HG03460 (cell line): ENCODE measurements around the gene ITPK1.
"Not testable (repeated sequence)": the region's sequence is repeated elsewhere in the genome, so short reads cannot be mapped to it uniquely, and the experiment has no call there.

Experiments used
- ATAC-seq: cut with Tn5 transposase; IDR thresholded peaks from one replicate; pipeline ENCODE4 v1.9.1; 2021; ENCODE audit not compliant: unreplicated experiment

ITPK1 gene

DNA sequence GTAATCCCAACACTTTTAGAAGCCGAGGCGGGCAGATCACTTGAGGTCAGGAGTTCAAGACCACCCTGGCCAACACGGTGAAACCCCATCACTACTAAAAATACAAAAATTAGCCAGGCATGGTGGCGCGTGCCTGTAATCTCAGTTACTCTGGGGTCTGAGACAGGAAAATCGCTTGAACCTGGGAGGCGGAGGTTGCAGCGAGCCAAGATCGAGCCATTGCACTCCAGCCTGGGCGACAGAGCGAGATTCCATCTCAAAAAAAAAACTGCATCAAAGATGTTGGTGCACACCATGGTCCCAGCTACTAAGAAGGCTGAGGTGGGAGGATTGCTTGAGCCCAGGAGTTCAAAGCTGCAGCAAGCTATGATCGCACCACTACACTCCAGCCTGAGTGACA, 53.7 kb downstream of the ITPK1 start:
- ATAC-seq = not testable (repeated sequence)

DNA sequence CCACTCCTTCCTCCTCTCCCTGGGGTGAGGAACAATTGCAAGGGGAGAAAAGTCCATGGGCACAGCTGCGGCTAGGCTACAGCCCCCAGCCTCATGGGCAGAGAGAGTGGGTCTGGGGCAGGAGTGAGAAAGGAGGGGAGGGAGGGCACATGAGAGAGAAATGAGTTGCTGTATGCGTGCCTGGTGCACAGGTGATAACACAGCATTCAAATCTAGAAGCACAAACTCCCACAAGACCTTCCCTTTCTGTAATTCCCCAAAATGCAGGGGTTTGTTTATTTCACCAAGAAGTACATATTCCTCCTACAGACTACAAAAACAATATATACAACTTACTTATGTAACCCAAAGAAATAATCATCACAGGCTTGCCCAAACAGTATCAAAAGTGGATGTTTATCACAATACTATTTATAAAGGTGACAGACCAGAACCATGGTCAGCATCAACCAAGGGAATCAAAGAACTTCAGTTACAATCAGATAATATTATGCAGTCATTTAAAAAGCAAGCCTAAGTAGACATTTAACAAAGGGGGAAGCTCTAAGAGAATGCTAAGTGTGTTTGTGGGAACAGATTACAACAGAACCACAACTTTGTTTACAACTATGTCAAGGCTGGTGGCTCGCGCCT, 54.2 kb downstream of the ITPK1 start:
- ATAC-seq = no peak

DNA sequence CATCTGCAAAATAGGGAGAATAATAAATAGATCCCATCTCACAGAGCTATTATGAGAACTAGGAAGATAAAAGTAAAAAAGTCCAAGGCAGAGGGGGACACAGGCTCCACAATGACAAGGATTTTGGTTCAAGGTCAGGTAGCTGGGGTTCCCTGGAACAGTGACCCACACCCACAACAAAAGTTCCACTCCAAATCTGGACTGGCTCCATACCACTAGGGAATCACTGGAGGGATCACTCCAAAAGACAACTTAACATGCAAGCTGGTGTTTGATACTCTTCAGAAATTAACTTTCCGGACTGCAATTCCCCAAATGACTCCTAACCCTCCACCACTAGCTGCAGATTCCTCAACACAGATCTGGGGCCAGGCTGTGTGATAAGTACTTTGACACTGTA, 54.9 kb downstream of the ITPK1 start:
- no peak for ATAC-seq

DNA sequence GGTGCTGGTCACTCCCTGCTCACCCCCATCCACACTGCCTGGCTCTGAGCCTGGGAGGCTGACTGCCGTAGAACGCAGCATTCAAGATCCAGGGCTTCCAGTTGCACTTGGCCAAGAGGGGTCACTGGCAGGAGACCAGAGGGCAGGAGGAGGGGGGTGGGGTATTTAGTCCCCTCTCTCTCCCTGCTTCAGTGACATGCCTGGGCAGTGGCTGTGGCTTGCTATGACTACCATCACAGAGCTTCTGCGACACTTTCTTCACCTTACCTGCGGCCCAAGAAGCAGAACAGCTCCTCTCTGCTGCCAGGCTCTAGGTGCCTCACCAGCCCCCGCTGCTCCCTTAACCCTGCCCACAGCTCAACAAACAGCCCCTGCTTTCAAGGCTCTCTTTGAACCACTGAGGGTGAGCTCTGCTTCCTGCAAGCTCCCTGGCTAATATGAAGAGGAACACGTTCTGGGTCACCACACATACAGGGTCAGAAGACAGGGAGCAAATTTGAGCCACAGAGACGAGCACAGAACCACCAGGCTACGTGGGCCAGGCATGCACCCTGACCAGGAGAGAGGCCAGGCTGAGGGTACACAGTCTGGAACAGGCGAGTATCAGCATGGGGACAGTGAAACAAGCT, 55.7 kb downstream of the ITPK1 start:
- ATAC-seq = no peak

DNA sequence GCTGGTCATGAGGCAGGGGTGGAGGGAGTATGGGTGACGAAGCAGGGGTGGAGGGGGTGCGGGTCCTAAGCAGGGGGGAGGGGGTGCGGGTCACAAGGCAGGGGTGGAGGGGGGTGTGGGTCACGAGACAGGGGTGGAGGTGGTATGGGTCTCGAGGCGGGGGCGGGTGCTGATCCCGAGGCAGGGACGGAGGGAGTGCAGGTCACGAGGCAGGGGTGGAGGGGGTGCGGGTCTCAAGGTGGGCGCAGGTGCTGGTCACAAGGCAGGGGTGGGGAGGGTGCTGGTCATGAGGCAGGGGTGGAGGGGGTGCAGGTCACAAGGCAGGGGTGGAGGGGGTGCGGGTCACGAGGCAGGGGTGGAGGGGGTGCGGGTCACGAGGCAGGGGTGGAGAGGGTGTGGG, 56.5 kb downstream of the ITPK1 start:
- ATAC-seq = no peak

DNA sequence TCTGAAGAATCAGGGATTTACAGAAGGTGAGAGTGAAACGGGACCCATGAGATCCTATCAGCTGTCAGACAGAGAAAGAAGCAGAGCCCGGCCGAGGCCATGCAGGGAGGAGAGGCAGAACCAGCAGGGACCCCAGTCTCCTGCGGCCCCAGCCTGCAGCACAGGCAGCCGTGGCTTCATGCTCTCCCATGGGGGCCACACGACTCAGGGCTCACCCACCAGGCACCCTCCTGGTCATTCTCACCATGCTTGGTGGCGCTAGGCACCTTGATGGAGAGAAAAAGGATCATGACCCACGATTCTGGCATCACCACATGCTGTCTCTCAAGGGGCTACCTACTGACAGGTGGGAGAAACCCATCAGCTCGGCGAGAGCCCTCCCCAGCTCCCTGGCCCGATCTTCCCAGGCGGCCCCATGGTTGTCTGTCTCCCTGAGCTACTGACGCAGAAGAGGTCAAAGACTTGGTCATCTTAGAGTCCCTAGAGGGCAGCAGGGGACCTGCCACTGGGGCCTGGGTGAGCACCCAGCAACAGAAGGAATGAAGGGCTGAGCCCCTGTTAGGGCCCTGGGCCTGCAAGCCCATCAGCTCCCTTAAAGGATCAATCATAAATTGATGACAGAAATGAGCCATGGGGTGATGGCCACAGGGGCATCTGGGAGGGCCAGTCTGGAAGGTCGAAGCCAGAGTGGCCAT, 58.0 kb downstream of the ITPK1 start:
- no peak for ATAC-seq

DNA sequence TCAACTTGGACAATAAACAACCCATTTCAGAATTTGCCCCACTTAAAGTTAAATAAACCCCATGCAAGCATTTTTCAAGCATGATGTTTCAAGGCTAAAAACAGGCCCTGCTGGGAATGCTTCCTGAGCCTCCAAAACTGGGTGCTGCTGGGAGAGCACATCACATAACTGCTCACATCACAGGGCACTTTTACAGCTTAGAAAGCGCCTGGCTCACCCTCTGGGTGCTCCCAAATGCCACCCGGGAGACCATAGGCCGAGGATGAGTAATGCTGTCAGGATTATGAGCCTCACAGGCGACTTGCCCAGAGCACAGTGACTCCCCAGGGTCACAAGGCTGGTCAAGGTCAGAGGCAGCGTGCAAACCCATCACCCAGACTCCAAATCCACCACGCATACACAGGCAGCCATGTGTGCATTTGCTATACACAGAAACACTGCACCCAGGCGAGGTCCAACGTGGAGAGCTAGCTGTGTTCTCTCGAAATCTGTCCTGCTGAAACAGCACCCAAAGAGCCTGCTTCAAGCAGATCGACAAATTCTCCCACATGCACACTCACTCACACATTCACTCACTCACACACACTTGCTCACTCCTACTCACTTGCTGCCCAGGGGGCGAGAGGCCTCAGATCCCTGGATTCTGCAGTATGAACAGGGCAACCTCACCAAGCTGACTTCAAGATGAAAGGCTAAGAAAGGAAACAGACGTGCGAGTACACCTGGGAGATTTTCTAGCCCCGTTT, 58.7 kb downstream of the ITPK1 start:
- no peak for ATAC-seq

DNA sequence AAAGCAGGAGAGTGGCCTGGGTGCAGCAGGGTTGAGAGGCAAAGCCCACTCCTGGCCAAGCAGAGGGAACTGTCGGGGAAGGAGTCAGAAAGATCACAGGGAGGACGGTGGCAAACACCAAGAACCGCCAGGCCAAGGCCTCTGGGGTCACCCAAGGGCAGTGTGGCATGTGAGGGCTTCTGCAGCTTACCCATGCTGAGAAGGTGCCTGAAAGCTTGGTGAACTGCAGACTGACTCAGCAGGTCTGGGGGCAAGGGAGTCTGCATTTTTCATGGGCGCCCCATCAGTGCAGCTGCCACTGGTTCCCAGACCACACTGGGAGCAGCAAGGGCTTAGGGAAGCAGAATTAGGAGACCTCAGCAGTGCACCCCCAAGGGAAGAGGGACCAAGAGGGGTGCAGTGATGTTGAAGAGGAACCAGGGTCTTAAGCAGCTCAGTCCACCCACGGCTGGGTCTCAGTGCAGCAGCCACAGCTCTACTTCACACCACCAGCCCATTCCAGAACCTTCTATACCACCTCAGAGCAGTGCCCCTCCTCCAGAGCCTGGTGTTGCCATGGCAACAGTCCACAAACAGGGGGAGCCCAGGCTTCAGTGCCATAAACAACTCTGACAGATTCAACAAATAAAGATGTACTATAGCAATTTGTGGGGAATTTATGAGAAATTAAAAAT, 59.4 kb downstream of the ITPK1 start:
- ATAC-seq = no peak

DNA sequence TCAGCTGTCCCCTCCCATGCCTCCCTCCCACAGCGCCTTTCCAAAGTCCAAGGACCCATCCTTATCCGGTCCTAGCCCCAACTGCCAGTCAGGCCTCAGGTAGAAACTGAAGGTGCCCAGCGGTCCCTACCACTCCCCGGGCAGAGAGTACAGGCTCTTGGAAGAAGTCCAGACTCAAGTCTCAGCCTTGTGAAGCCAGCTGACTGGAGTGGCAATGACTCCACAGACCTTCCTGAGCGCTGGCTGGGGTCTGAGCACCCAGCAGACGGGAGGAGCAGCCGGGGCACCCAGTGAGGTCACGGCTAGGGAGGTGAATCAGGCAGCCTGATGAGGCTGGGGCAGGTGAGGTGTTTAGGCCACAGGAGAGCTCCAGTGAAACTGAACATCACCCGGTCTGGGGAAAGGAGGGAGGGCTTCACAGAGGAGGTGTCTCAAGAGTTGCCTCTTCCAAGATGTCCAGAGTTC, 60.0 kb downstream of the ITPK1 start:
- ATAC-seq = no peak

DNA sequence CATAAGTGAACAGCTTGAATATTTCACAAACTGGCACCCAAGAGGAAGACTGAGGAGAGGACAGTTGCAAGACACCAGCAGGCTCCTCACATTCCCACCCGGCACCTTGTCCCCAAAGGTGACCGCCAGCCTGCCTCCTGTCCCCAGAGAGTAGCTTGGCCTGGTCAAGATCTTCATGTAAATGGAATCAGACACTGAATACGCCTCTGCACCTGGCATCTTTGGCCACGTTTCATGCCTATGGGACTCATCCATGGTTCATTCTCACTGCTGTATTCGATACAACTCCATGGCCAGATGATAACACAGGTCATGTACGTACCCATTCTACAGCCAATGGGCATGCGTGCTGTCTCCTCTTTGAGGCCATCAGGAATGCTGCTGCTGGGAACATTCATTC, 60.8 kb downstream of the ITPK1 start:
- no peak for ATAC-seq

DNA sequence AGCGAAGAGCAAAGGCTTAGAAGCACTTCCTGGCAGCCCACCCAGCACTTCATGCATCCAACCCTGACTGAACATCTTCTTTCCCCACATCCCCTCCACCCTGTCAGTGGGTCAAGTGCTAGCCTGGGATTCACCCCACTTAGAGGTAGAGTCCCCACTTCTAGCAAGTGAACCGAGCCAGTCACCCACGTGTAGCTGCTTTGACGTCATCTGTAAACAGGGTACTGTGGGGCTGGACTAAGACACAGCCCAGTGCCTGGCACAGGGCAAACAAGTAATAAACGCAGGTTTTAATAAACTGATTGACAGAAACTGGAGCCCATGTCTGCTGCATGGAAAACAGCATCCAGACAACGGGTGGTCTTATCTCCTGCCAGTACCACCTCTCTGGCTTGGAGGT, 61.7 kb downstream of the ITPK1 start:
- no peak for ATAC-seq

DNA sequence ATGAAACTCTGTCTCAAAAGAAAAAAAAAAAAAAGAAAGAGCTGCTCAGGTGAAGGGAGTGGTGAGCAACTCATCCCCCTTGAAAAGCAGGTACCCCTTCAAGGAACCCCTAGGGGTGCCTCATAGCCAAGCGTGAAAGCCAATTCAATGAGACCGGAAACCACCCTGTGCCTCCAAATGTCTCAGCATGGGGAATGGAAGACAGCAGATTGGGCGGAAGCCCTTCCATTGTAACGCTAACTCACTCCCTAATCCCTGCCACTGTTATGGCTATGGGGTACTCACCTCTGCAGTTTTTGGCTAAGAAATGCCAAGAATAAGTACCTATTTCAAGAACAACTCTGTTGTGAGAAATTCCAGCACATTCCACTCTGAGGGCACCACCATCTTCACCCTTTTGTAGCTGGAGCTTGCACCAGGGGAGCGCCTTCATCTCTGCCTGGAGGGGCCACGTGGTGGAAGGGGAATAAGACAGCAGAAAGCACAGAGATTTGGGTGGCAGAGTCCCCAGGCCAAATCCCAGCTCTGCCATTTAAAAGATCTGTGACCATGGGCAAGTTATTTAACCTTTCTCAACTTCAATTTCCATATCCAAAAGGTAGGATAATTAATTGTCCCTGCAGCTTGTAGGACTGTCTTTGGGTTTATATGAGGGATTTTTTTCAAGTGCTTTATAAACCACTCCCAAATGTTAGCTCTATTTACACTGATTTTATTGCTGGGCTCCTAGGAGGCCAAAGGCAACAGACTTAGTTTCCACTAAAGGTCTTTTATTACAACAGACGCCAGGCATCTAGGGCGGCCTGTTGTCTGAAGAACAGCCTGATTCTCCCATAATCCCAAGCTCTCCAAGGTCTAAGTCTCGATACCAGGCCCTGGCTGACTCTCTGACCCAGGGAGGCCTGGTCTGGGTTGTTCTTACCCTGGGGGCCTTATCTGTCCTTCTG, 63.9 kb downstream of the ITPK1 start:
- no peak for ATAC-seq

DNA sequence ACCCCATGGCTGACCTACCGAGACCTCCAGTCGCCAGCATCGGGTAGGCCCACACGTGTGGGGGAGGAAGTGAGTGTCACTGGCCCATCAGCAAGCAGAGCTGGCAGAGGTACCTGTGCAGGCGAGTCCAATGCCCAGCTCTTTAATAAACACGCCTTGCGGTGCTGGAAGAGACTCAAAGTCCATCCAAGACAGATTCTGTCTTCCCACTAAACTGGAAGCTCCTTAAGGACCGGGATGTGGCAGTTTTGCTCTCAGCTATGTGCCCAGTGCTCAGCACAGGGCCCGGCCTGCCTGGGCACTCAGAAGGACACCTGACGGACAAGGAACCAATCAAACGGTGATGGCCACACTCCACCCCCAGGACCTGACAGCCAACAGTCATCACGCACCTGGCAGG, 65.0 kb downstream of the ITPK1 start:
- no peak for ATAC-seq

DNA sequence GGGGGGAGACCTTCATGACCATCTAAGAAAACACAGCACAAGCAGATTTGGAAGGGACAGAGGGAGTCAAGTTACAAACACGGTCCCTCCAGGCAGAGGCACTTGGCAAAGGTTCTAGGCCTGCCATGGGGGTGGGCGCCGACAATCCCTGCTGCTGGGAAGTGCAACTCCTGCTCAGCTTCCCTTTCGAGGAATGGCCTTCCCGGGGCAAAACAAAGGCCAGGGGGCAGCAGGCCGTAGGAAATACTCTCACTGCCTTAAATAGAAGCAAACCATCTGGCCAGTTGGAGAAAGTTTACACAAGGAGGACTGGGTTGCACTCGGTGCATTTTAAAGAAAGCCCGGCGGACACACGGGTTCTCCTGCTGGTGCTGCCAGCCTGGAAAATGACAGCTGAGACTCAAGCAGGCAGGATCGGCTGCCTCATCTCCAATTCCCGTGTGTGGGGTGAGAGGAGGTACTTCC, 65.8 kb downstream of the ITPK1 start:
- ATAC-seq = no peak

DNA sequence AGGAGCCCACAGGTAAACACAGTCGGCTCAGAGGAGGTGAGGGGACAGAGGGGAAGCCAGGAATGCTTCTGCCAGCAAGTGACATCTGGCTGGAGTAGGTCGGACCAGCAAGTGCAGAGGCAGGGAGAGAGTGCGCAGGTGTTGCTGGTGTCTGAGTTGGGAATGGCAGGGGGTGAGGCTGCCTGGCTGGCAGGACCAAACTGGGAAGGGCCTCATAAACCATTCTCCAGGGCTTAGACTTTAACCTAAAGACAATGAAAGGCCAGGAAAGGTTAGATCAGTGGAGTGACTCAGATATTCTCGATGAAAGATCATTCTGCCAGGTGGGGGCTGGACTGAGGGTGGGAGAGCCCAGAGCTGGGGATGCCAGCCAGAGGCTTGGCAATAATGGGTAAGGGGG, 66.4 kb downstream of the ITPK1 start:
- no peak for ATAC-seq

DNA sequence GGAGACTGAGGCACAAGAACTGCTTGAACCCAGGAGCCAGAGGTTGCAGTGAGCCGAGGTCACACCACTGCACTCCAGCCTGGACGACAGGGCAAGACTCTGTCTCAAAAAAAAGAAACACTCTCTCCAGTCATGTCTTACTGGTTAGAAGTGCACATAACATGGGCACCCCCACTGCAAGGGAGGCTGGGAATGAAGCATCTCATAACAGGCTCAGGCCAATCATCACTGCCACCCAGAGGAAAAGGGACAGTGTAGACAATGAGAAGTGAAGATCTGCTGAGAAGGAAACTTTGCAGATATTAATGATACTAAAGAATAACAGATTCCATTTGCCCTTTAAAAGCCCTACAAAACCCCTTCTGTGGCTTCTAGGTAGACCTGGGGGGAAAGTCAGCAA, 66.9 kb downstream of the ITPK1 start:
- no peak for ATAC-seq

DNA sequence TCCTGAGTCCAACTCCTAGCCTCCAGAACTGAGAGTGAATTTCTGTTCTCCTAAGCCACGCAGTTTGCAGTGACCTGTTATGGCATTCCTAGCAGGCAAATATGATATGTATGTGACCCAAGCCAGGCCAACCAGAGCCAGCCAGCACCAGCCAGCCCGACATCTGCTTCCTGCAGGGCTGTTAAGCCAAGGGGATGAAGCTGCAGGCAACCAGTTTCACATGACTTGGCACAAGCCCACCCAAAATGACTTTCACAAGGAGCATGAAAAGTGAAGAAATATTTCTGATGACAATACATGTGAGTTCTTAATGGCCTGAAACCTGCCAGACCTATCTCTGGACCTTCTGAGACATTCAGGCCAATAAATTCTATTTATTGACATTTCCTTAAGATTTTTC, 68.1 kb downstream of the ITPK1 start:
- ATAC-seq = no peak

DNA sequence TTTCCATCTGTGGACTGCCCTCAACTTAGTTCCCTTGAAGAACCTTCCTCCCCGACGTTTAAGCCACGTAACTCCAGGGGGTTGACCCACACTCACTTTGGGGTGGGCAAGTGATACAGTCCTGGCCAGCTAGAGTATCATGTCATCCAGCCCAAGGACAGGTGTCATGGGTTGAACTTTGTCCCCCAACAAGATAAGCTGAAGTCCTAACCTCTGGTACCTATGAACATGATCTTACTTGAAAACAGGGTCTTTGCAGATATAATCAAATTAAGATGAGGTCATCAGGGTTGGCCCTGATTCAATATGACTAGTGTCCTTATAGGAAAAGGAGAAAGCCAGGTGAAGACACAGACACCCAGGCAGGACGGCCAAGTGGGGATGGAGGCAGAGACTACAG, 68.6 kb downstream of the ITPK1 start:
- ATAC-seq = no peak

DNA sequence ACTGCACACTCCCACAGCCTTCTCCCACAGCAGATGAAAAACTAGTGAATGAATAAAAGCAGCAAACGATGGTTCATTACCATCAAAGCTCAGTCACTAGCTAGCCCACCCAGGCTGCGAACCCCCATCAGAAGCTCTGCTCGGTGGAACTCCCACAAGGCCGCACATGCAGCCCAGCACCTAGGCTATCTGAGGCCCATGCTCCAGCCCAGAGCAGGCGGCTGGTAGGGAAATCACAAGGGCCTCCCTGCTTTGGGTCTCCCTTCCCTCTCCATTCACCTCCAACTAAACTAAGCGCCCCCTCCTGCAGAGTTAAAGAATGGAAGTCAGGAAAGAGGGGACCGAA, 69.0 kb downstream of the ITPK1 start:
- ATAC-seq = no peak
